NCI-H1694 treated with DMSO at 0.1 percent for 48 hours (cell line): Measurements from ENCODE around the gene TMEM51.

ENCODE experiments used
- DNase-seq: peaks from one replicate; lab custom pipeline; 2025; lab: John Stamatoyannopoulos, UW

TMEM51 gene

DNA sequence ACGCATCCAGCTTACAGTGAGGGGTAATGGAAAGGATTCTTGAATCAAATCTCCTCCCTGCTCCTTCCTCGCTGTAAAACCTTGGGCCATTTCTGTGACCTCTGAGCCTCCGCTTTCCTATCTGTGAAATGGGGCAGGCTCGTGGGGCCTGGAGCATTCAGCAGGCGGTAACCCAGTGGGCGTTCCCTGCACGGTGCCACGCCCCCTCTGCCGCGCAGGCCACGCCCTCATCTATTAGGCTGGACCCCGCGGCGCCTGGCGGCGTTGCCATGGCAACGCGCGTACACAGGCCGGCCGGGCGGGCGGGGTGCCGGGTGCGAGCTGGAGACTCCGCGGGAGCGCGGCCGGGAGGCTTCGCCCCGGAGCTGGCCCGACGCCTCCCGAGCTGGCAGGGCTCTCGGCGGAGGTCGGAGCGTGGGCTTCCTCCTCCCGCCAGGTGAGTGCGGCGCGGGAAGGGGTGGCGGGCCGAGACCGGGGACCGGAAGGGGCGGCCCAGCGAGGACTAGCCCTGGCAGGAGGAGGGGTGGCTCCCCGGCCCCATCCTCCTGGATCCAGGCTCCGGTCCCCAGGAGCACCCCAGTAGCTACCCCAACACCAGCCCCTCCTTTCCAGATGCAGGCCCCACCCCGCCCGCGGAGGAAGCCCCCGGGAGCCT is 93.5 kb downstream of the TMEM51 start, which contains the start of gene FHAD1:
Gene FHAD1, plus strand, starts transcription at position 264 of the 655 bp plus-strand sequence. CDS start 4,562 bp downstream, outside the sequence.
- DNase-seq: no peak

DNA sequence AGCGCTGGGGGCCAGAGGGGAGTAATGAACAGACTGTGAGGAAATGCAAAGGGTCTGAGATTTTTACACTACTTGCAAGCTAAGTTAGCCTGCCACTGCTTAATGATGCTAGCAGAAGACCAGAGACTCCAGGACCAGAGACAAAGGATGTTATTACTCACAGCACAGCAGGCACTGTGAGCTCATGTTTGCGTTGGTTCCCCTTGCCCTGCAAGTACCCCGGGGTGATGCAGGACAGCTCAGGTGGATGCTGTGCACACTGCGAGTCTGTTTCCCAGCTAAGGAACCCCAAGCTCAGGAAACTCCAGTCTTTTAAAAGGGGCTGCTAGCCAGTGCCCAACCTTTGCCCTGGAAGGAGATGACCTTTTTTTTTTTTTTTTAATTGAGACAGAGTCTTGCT is 94.7 kb downstream of the TMEM51 start:
- no peak for DNase-seq

DNA sequence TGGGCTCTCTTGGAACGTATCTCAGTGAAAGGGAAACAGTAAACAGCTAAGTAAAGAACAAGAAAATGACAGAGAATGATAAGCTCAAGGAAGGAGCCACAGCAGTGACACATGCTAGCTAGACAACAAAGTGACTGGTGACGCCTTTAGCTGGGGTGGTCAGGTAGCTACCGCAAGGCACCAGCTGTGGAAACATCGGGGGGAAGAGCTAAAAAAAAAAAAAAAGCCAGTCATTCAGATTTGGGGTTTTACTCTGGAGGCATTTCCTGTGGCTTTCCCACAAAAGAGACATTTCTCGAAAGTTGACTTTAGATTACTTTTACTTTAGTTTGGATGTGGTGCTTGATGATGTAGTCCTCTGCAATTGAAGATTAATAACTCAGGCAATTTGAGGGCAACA is 95.5 kb downstream of the TMEM51 start:
- no peak for DNase-seq

DNA sequence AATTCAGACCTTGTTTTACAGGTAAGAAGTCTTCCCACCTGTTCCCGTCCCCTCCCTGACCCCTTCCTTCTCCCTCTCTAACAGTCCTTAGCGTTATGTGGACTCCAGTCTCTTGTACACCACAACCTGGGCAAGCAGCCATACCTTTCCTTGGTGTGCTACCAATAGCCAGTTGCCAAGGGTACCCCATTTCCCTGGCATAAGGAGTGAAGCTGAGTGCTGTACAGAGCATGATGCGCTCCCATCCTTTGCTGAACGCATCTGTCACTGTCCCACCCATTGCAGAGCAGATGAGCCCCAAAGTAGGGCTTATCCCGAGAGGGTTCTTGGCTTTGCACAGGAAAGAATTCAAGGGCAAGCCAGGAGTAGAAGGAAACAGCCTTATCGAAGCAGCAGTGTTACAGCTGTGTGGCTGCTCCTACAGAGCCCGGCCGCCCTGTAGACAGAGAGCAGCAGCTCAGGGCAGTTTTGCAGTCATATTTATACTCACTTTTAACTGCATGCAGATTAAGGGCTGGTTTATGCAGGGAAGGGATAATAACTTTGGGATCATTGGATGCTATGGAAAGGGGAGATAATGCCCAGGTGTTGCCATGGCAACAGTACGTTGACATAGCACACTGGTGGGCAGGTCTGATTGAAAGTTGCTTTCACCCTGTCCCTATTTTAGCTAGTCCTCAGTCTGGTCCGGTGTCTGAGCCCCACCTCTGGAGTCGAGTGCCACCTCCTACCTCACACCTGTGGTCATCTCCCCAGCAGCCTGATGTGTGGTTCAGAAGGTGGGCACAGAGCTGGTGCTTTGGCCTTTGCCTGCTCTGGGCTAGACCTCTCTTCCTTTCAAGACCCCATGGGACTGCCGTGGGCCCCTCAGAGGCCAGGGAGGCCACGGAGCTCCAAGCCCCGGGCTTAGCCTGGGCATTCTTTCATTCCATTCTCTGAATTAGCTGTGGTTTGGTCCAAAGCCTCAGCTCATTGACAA is 98.6 kb downstream of the TMEM51 start:
- DNase-seq: no peak

DNA sequence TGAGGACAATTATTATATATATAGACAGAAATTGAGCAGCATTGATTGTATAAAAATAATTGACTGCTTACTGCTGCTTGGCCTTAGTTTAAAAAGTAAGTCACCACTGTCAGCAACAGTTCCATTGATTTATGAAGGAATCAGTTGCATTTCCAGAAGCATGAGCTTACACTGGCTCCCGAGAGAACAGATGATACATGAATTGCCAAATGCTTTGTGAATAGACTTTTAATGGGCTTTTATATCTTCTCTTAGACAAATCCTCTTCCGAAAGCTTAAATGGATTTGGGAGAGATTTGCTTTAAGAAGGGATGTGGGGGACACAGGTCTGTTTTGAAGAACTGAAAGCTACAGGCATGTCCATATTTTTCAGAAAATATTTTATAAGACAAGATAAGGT is 101.0 kb downstream of the TMEM51 start:
- no peak for DNase-seq

DNA sequence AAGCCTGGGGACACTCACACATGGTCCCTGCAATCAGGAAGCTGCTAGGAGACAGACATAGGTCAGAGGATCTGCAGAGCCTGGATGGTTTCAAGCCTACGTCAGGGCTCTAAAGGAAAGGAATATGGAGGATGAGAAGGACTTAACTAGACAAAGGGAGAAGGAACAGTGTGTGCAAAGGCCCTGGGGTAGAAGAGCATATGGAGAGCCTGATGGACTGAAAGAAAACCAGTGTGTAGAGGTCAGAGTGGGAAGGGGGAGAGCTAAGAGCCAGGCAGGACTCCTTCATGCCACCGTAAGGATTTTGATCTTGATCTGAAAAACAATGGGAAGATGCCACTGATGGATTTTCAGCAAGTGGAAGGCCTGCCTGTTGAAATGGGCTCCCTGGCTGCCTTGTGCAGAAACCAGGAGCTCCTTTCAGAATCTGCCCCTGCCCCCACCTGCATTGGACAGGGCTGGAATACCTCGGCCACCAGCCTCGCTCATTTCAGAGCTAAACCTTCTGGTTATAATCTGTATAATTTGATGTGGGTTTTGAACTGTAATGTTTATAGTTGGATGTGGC is 102.1 kb downstream of the TMEM51 start:
- no peak for DNase-seq

DNA sequence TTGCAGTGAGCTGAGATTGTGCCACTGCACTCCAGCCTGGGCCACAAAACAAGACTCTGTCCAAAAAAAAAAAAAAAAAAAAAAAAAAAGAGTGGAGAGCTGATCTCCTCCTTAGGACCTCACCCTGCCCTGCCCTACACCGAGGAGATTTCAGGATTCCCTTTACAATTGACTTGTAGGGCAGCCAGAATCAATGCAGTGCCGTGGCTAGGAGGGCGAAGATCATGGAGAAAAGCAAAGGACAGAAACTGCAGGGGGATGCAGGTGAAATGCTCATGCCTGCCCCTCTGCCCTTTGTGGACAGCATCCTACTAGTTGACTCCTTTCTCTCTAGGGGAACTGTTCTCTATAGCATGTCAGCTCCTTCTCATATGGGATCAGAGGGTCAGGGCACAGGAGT is 103.0 kb downstream of the TMEM51 start:
- no peak for DNase-seq

DNA sequence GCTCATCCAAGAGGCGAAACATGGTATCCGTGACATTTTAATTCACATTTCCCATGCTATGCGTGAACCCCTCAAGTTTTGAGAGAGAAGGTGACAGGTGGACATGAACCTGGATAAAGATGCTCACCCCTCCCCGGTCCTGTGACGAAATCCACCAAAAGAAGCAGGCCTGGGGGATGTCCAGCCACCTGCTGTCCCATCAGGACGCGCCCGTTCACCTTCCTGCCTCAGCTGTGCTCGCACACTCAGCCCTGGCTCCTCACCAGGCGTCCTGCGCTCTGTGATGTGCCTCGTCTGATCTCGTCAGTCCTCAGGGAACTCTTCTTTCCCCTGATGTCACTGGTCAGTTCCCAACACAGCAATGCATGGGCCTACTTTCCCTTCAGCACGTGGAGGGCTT is 103.8 kb downstream of the TMEM51 start:
- DNase-seq: no peak

DNA sequence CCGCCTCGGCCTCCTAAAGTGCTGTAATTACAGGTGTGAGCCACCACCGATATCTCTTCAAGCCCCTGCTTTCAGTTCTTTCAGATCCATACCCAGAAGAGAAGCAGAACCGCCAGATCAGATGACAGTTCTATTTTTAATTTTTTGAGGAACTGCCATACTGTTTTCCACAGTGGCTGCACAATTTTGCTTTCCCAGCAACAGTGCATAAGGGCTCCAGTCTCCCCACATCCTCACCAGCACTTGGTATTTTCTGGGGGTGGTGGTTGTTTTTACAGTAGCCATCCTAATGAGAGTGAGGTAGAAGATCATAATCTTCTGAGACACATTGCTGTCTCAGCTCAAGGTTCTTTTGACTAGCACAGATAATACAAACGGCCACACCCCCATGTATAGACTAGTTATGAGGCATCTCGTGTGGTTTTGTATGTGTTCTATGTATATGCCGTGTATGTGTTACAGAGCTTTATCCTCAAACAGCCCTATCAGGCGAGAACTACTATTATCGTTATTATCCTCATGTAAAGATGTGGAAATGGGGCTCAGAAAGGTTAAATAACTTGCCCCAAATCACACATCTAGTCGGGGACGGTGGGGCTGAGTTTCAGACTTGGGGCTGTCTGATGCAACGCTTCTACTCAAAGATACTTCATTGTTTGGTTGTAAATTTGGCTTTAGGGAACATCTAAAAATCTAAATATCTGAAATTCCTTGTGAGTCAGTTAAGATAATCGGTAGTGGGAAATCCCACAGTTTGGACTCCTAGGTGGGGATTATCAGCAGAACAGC is 105.5 kb downstream of the TMEM51 start:
- no peak for DNase-seq

DNA sequence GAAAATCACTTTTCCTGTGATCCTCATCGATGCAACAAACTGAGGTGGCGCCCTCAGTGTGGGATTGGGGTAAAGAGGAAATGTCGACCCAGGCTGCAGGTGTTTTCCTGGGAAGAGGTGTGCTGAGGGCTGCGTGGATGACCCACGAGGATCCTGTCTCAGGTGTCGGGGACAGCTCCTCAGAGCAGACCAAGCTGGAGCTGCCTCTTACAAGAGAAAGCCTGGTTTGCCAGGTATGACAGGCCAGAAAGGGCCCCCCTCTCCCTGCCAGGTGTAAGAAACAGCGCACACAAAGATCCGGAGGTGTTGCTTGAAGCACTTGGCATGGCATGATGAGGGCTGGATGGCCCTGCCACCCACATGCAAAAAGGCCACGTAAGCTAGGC is 106.1 kb downstream of the TMEM51 start:
- DNase-seq: no peak

DNA sequence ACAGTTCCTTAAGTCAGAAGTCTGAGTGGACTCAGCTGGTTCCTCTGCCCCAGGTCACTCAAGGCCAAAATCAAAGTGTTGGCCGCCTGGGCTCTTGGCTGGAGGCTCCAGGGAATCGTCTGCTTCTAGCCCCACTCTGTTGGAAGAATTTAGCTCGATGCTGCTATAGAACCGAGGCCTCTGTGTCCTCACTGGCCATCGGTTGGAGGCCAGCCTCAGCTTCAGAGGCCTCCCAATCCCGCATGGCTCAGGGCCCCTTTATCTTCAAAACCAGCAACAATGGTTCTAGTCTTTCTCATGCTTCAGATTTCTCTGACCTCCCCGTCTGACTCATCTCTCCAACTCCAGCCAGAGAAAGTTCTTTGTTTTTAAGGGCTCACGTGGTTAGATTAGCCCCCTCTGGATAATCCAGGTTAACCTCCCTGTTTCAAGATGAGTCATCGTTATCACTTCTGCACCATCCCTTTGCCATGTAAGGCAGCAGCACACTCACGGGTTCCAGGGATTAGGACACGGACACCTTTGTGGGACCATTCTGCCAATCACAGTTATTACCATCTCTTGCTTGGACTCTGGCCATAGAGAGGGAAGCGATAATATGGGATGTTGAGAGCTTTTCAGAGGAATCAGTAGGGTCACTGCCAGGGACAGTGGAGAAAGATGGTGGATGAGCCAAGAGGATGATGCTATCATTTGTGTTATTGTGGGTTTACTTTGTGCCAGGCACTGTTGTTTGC is 107.0 kb downstream of the TMEM51 start:
- DNase-seq: no peak

DNA sequence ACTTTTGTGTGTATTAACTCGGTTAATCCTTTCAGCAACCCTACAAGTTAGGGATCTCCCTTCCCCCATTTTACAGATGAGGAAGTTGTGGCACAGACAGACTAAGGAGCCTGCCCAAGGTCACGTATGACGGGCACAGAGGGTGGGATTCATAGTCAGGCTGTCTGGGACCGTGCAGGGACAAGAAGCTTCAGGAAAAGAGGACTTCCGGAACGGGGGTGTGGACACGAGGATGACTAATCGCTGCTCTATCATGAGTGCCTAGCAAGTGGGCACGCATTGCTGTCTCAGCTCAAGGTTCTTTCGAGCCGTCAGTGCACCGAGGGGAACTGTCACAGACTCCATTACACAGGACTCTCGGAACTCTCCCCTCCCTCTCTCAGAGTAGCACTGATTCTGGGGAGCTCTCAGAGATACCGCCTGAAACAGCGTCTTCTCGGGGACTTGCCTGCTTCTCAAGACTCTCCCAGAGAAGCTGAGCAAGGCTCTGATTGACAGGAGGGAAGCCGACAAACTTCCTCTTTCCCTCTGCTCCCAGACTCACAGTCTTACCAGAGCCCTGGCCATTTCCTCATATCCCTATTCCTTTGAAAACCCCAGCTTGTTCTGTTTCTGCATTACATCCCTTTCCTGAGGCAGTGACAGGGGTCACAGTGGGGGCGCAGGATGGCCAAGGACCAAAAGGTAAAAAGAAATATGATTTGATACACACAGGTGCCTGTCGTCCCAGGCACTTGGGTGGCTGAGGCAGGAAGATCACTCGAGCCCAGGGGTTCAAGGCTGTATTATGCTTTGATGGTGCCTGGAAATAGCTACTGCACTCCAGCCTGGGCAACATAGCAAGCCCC is 107.8 kb downstream of the TMEM51 start:
- no peak for DNase-seq

DNA sequence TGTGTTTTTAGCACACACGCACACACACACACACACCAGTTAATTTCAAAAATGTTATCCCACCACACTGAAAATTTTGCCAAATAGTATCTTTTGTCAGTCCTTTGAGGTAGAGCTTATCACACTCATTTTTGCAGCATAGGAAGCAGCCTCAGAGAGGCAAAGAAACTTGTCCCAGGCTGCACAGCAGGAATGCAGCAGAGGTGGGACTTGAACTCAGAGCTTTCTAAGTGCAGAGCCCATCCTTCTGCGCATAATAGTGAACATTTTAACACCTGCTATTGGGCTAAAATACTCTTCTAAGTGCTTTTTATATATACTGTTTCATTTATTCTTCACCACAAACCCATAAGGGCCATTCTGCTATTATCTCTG is 108.4 kb downstream of the TMEM51 start:
- DNase-seq: no peak

DNA sequence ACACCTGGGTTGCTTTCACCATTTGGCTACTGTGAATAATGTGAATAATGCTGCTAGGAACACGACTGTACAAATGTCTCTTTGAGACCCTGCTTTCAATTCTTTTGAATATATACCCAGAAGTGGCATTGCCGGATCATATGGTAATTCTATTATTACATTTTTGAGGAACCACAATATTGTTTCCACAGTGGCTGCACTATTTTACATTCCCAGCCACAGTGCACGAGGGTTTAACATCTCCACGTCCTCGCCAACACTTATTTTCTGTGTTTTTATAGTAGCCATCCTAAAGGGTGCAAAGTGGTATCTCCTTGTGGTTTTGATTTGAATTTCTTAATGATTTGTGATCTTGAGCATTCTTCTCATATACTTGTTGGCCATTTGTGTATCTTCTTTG is 109.2 kb downstream of the TMEM51 start:
- DNase-seq: no peak

DNA sequence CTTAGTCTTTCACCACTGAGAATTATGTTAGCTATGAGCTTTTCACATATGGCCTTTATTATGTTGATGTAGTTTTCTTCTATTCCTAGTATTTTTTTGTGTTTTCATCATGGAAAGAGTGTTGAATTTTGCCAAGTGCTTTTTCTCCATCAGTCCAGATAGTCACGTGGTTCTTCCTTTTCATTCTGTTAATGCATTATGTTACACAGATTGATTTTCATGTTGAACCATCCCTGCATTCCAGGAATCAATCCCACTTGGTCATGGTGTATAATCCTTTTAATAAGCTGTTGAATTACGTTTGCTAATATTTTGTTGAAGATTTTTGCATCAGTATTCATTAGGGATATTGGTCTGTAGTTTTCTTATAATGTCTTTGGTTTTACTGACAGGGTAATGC is 111.2 kb downstream of the TMEM51 start:
- no peak for DNase-seq
